K562 (cell line): ENCODE measurements around the gene AKT1S1. TPM values are rescaled to one million over a fixed set of nuclear protein-coding genes. Genes with fewer than 3 reads are reported as not detected.

Source experiments
- ARNT ChIP-seq, 2 experiments: fragments of 450-650 bp; IDR thresholded peaks; 2 replicates each; pipeline ENCODE4 v1.6.1; 2016; ENCODE audit warnings: mild to moderate bottlenecking in 1 of 2
- CTCFL ChIP-seq: IDR thresholded peaks from 2 replicates; pipeline ENCODE4 v1.6.1; 2011; ENCODE audit warnings: borderline replicate concordance, low read depth, mild to moderate bottlenecking, moderate library complexity, low read length; ENCODE audit not compliant: insufficient read depth, poor library complexity, severe bottlenecking
- ELF4 ChIP-seq: fragments of 450-650 bp; formaldehyde crosslinking; IDR thresholded peaks from 2 replicates; pipeline ENCODE4 v1.4.0; 2022; ENCODE audit warnings: missing genetic modification characterization
- ETV1 ChIP-seq: fragments of 450-650 bp; conservative IDR thresholded peaks from 2 replicates; pipeline ENCODE4 v1.6.1; 2016; ENCODE audit warnings: missing genetic modification characterization, control low read depth, low read depth, missing compliant biosample characterization
- MAFG ChIP-seq: fragments of 450-650 bp; conservative IDR thresholded peaks from 2 replicates; pipeline ENCODE4 v1.6.1; 2016; ENCODE audit warnings: missing genetic modification characterization, missing compliant biosample characterization
- NKRF ChIP-seq: fragments of 450-650 bp; IDR thresholded peaks from 2 replicates; pipeline ENCODE4 v1.6.1; 2016; ENCODE audit warnings: borderline replicate concordance
- PBX2 ChIP-seq, 2 experiments: IDR thresholded peaks in 1 of 2; conservative IDR thresholded peaks in 1 of 2; 2 replicates each; pipeline ENCODE4 v1.6.1; 2016; ENCODE audit warnings: low read depth in 2 of 2, mild to moderate bottlenecking in 1 of 2, missing compliant biosample characterization in 1 of 2, missing genetic modification characterization in 1 of 2, moderate library complexity in 1 of 2
- PHF8 ChIP-seq: fragments of 200-600 bp; sonication (generic); IDR thresholded peaks from 2 replicates; pipeline ENCODE4 v1.6.1; 2012; ENCODE audit warnings: mixed run types, mild to moderate bottlenecking, inconsistent platforms, low read length, moderate library complexity, borderline replicate concordance
- RBM39 ChIP-seq: fragments of 200-400 bp; formaldehyde crosslinking; optimal IDR thresholded peaks from 2 replicates; pipeline ENCODE3; 2018; ENCODE audit warnings: low read depth, low read length
- ZFP1 ChIP-seq: fragments of 450-650 bp; formaldehyde crosslinking; IDR thresholded peaks from 2 replicates; pipeline ENCODE4 v1.4.0; 2020; ENCODE audit warnings: mild to moderate bottlenecking, mixed read lengths
- ZKSCAN8 ChIP-seq: fragments of 200-800 bp; sonication (Bioruptor generic); IDR thresholded peaks from 2 replicates; pipeline ENCODE4 v1.6.1; 2016; ENCODE audit warnings: missing genetic modification characterization, missing compliant biosample characterization
- ZNF121 ChIP-seq: sonication (generic); formaldehyde crosslinking; conservative IDR thresholded peaks from 2 replicates; pipeline ENCODE4 v1.8.0; 2022; ENCODE audit warnings: missing genetic modification reagents
- ZNF239 ChIP-seq: fragments of 250-450 bp; sonication (Bioruptor Pico); IDR thresholded peaks from 2 replicates; pipeline ENCODE4 v1.4.0; 2020; ENCODE audit warnings: mild to moderate bottlenecking
- ZNF263 ChIP-seq: sonication (generic); formaldehyde crosslinking; IDR thresholded peaks from 2 replicates; pipeline ENCODE4 v1.8.0; 2022; ENCODE audit warnings: mild to moderate bottlenecking, missing genetic modification reagents, borderline replicate concordance
- polyA plus RNA-seq, 8 experiments: library from polyadenylated mRNA; depleted of rRNA in 4 of 8; stranded (reverse) in 5 of 8; unstranded in 3 of 8; fragments of >200 nt; fragmentation: Nextera tagmentation in 2 of 8; fragmentation: Illumina TruSeq in 1 of 8; extraction: Ambion mirVana in 2 of 8; extraction: Trizol in 1 of 8; gene quantifications; 2 replicates each; pipeline versions ENCODE4 v1.2.1 to v1.2.3, GENCODE V29; 2011 to 2014; ENCODE audit warnings: inconsistent platforms in 1 of 8, missing spikeins in 1 of 8
- total RNA-seq, 7 experiments: library from RNA; depleted of rRNA in 6 of 7; stranded (reverse); fragments of >200 nt in 6 of 7; fragmentation: Illumina TruSeq in 2 of 7; extraction: Trizol in 2 of 7; gene quantifications; 2 replicates each; pipeline versions ENCODE4 v1.2.1 to v1.2.3, GENCODE V29; 2011 to 2021; ENCODE audit warnings: low replicate concordance in 1 of 7
- TF ChIP-seq, protein P1 (sequence below): sonication (generic); formaldehyde crosslinking; IDR thresholded peaks from 2 replicates; pipeline ENCODE4 v1.8.0; 2023; ENCODE audit warnings: mild to moderate bottlenecking, missing genetic modification reagents
- TF ChIP-seq, protein P2 (sequence below): fragments of 450-650 bp; formaldehyde crosslinking; IDR thresholded peaks from 2 replicates; pipeline ENCODE4 v1.4.0; 2022; ENCODE audit warnings: missing genetic modification characterization

The AKT1S1 gene
- total and polyA plus RNA-seq, 9 of the 15 experiments (the other 6 are each of a cell fraction or from before 2014, with no cell fraction given): 1.2 to 50.3 (median 17.1) TPM

GRCh38 chr19:49850487-49851342 lies 26.4 kb downstream of the AKT1S1 start, which contains the start of gene PTOV1 (continued):
- no peak for TF ChIP-seq PBX2 (CRISPR knock-in tag; IDR thresholded peaks at IDR 0.05; ENCODE audit: low read depth)
- TF ChIP-seq PBX2 (tag; conservative IDR thresholded peaks at IDR 0.05; ENCODE audit: low read depth): no peak
- no peak for TF ChIP-seq CTCFL
- TF ChIP-seq RBM39: no peak
- no peak; the same call in 1 of the 2 replicates for TF ChIP-seq ZNF263 (CRISPR knock-in tag)
- TF ChIP-seq PHF8: peak; percentile 95
- TF ChIP-seq ZFP1 (CRISPR knock-in tag): no peak
- TF ChIP-seq ARNT (IDR thresholded peaks at IDR 0.05): no peak
- peak; percentile 71; the same call in 1 of the 2 replicates for TF ChIP-seq NKRF
- TF ChIP-seq ZNF239 (CRISPR knock-in tag): no peak
- no peak for TF ChIP-seq MAFG (tag)
- TF ChIP-seq ELF4: peak; percentile 84; the same call in 1 of the 2 replicates
- TF ChIP-seq, protein P1, sequence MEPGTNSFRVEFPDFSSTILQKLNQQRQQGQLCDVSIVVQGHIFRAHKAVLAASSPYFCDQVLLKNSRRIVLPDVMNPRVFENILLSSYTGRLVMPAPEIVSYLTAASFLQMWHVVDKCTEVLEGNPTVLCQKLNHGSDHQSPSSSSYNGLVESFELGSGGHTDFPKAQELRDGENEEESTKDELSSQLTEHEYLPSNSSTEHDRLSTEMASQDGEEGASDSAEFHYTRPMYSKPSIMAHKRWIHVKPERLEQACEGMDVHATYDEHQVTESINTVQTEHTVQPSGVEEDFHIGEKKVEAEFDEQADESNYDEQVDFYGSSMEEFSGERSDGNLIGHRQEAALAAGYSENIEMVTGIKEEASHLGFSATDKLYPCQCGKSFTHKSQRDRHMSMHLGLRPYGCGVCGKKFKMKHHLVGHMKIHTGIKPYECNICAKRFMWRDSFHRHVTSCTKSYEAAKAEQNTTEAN (CRISPR knock-in tag): 0 out of 2 replicates have a peak, but pooled peaks have one; percentile 47
- TF ChIP-seq, protein P2, sequence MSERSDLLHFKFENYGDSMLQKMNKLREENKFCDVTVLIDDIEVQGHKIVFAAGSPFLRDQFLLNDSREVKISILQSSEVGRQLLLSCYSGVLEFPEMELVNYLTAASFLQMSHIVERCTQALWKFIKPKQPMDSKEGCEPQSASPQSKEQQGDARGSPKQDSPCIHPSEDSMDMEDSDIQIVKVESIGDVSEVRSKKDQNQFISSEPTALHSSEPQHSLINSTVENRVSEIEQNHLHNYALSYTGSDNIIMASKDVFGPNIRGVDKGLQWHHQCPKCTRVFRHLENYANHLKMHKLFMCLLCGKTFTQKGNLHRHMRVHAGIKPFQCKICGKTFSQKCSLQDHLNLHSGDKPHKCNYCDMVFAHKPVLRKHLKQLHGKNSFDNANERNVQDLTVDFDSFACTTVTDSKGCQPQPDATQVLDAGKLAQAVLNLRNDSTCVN (CRISPR knock-in tag): peak; percentile 73; the same call in 1 of the 2 replicates
- TF ChIP-seq ZKSCAN8 (CRISPR knock-in tag): no peak
- no peak for TF ChIP-seq ZNF121
- no peak for TF ChIP-seq ETV1
